OCI-LY1 (cell line): ENCODE data around the gene LRMDA.

ENCODE experiments used
- H2AFZ ChIP-seq: fragments of 200-600 bp; sonication (generic), shearing (Covaris generic); 2 replicates; pipeline ENCODE4 v1.6.0; 2014; ENCODE audit warnings: antibody characterized with exemption, mild to moderate bottlenecking, low read length
- H3F3A ChIP-seq: fragments of 200-600 bp; sonication (generic), shearing (Covaris generic); 2 replicates; pipeline ENCODE4 v1.6.0; 2014; ENCODE audit warnings: mild to moderate bottlenecking, antibody characterized with exemption, low read length, moderate library complexity; ENCODE audit not compliant: insufficient read depth
- H3K27ac ChIP-seq: fragments of 200-600 bp; sonication (generic); 2 replicates; pipeline ENCODE4 v1.5.1; 2014; ENCODE audit warnings: low read length, mixed run types, mild to moderate bottlenecking, low read depth; ENCODE audit not compliant: poor library complexity, severe bottlenecking
- H3K27me3 ChIP-seq: fragments of 200-600 bp; sonication (generic); 2 replicates; pipeline ENCODE4 v1.6.0; 2014; ENCODE audit warnings: antibody characterized with exemption, mild to moderate bottlenecking, low read length, moderate library complexity; ENCODE audit not compliant: insufficient read depth
- H3K36me3 ChIP-seq: fragments of 200-600 bp; sonication (generic); 2 replicates; pipeline ENCODE4 v1.6.1; 2014; ENCODE audit warnings: mild to moderate bottlenecking, antibody characterized with exemption, low read length, moderate library complexity, mixed read lengths; ENCODE audit not compliant: insufficient read depth
- H3K4me1 ChIP-seq: fragments of 200-600 bp; sonication (generic); 2 replicates; pipeline ENCODE4 v1.5.1; 2014; ENCODE audit warnings: mild to moderate bottlenecking, low read length, moderate library complexity; ENCODE audit not compliant: insufficient read depth, severe bottlenecking
- H3K4me2 ChIP-seq: fragments of 200-600 bp; sonication (generic), shearing (Covaris generic); 2 replicates; pipeline ENCODE4 v1.6.1; 2014; ENCODE audit warnings: low read length
- H3K4me3 ChIP-seq: fragments of 200-600 bp; sonication (generic); 2 replicates; pipeline ENCODE4 v1.5.1; 2014; ENCODE audit warnings: low read length, low read depth, mild to moderate bottlenecking, mixed read lengths; ENCODE audit not compliant: poor library complexity, severe bottlenecking
- H3K79me2 ChIP-seq: fragments of 200-600 bp; shearing (Covaris generic); 2 replicates; pipeline ENCODE4 v1.6.1; 2016; ENCODE audit warnings: mixed run types, low read length, mixed read lengths; ENCODE audit not compliant: insufficient read depth
- H3K9ac ChIP-seq: fragments of 200-600 bp; sonication (generic), shearing (Covaris generic); 2 replicates; pipeline ENCODE4 v1.6.1; 2014; ENCODE audit warnings: mild to moderate bottlenecking, low read length, mixed read lengths
- H3K9me2 ChIP-seq: fragments of 200-600 bp; sonication (generic), shearing (Covaris generic); 2 replicates; pipeline ENCODE4 v1.6.1; 2014; ENCODE audit warnings: low read depth, mild to moderate bottlenecking, low read length, mixed read lengths
- H3K9me3 ChIP-seq: fragments of 200-600 bp; shearing (Covaris generic); 2 replicates; pipeline ENCODE4 v1.6.1; 2014; ENCODE audit warnings: low read length, mixed read lengths
- H4K20me1 ChIP-seq: fragments of 200-600 bp; sonication (generic), shearing (Covaris generic); 2 replicates; pipeline ENCODE4 v1.6.0; 2016; ENCODE audit warnings: mild to moderate bottlenecking, low read length; ENCODE audit not compliant: insufficient read depth
- CTCF ChIP-seq: fragments of 200-600 bp; sonication (generic), shearing (Covaris generic); IDR thresholded peaks from 2 replicates; pipeline ENCODE4 v1.5.1; 2017; ENCODE audit warnings: mild to moderate bottlenecking, antibody characterized with exemption, low read length, moderate library complexity, mixed read lengths
- EZH2 ChIP-seq: fragments of 200-600 bp; sonication (generic), shearing (Covaris generic); IDR thresholded peaks from 2 replicates; pipeline ENCODE4 v1.8.0; 2017; ENCODE audit warnings: borderline replicate concordance, mixed run types, mild to moderate bottlenecking, antibody characterized with exemption, low read length, moderate library complexity, mixed read lengths

LRMDA gene

GRCh38 chr10:76353237-76353851 lies 921.9 kb downstream of the LRMDA start:
- no peaks in the 10 kb centered on the region for H3K79me2 ChIP-seq
- no peaks in the 10 kb centered on the region for H3K9me3 ChIP-seq
- H3F3A ChIP-seq: no peaks in the 10 kb centered on the region
- H3K36me3 ChIP-seq: no peaks in the 10 kb centered on the region
- H3K4me1 ChIP-seq: no peaks in the 10 kb centered on the region
- H3K9me2 ChIP-seq: no peaks in the 10 kb centered on the region
- H2AFZ ChIP-seq: no peak overlapping the region
- H3K27ac ChIP-seq: no peak overlapping the region
- no peak overlapping the region for H3K4me3 ChIP-seq
- no peaks in the 10 kb centered on the region for H4K20me1 ChIP-seq
- H3K4me2 ChIP-seq: no peak overlapping the region
- no peak for TF ChIP-seq CTCF
- no peak for TF ChIP-seq EZH2
- no peaks in the 10 kb centered on the region for H3K27me3 ChIP-seq
- no peak overlapping the region for H3K9ac ChIP-seq

- Histone ChIP-seq H3K4me3 (no peak overlapping the region), H4K20me1 (no peaks in the 10 kb centered on the region), H3K36me3 (no peaks in the 10 kb centered on the region), H2AFZ (no peak overlapping the region), H3K27me3 (no peaks in the 10 kb centered on the region), H3K9ac (no peak overlapping the region), H3K4me2 (no peak overlapping the region), H3K79me2 (no peaks in the 10 kb centered on the region), H3F3A (no peaks in the 10 kb centered on the region), H3K27ac (no peak overlapping the region), H3K9me2 (no peaks in the 10 kb centered on the region), H3K4me1 (no peaks in the 10 kb centered on the region), H3K9me3 (no peaks in the 10 kb centered on the region)
- TF ChIP-seq CTCF (no peak), EZH2 (no peak)
Measured at GRCh38 chr10:76354212-76354738, 922.9 kb downstream of the LRMDA start.

- H3K27ac ChIP-seq: no peak overlapping the region
- H3K9ac ChIP-seq: no peak overlapping the region
Measured at GRCh38 chr10:76354921-76355320, 923.5 kb downstream of the LRMDA start.

More at GRCh38 chr10:76354921-76355320, 923.5 kb downstream of the LRMDA start:
- TF ChIP-seq CTCF (no peak), EZH2 (no peak)
- H3F3A ChIP-seq: no peaks in the 10 kb centered on the region
- H3K27me3 ChIP-seq: no peaks in the 10 kb centered on the region
- H3K4me2 ChIP-seq: no peak overlapping the region
- no peaks in the 10 kb centered on the region for H3K4me1 ChIP-seq
- H3K4me3 ChIP-seq: no peak overlapping the region
- no peaks in the 10 kb centered on the region for H3K36me3 ChIP-seq
- no peak overlapping the region for H2AFZ ChIP-seq
- H3K9me3 ChIP-seq: no peaks in the 10 kb centered on the region
- no peaks in the 10 kb centered on the region for H3K79me2 ChIP-seq
- no peaks in the 10 kb centered on the region for H3K9me2 ChIP-seq
- no peaks in the 10 kb centered on the region for H4K20me1 ChIP-seq
